DMS153 (cell line): Measurements from ENCODE around the gene SMURF1.

Experiments
- DNase-seq: peaks from one replicate; lab custom pipeline; 2025; lab: John Stamatoyannopoulos, UW

SMURF1 gene

GRCh38 chr7:99098286-99098823 lies 45.6 kb downstream of the SMURF1 start:
- no peak for DNase-seq

GRCh38 chr7:99097730-99098129 lies 46.2 kb downstream of the SMURF1 start:
- DNase-seq, result no peak

GRCh38 chr7:99096124-99096887 lies 47.6 kb downstream of the SMURF1 start:
- DNase-seq, result peak; percentile 79

GRCh38 chr7:99095698-99096097 lies 48.2 kb downstream of the SMURF1 start:
- no peak for DNase-seq

GRCh38 chr7:99094401-99094800 lies 49.5 kb downstream of the SMURF1 start:
- no peak for DNase-seq

GRCh38 chr7:99092064-99092720 lies 51.7 kb downstream of the SMURF1 start:
- DNase-seq, result peak; percentile 93

- DNase-seq, result peak; percentile 44
These were observed 53.0 kb downstream of the SMURF1 start for GRCh38 chr7:99090771-99091542.

GRCh38 chr7:99089914-99090629 lies 53.8 kb downstream of the SMURF1 start:
- DNase-seq, result peak; percentile 51

- no peak for DNase-seq
These were observed 57.0 kb downstream of the SMURF1 start for GRCh38 chr7:99086944-99087343.

- no peak for DNase-seq
These were observed 57.4 kb downstream of the SMURF1 start for GRCh38 chr7:99086532-99086931.

GRCh38 chr7:99083733-99084132 lies 60.2 kb downstream of the SMURF1 start:
- no peak for DNase-seq

- no peak for DNase-seq
These were observed 60.7 kb downstream of the SMURF1 start for GRCh38 chr7:99083068-99083651.

GRCh38 chr7:99080679-99081078 lies 63.2 kb downstream of the SMURF1 start:
- DNase-seq, result no peak

- DNase-seq, result no peak
These were observed 64.8 kb downstream of the SMURF1 start for GRCh38 chr7:99079104-99079503.

GRCh38 chr7:99078416-99078815 lies 65.5 kb downstream of the SMURF1 start:
- DNase-seq, result no peak

GRCh38 chr7:99076615-99077014 lies 67.3 kb downstream of the SMURF1 start:
- DNase-seq, result no peak

- no peak for DNase-seq
These were observed 70.0 kb downstream of the SMURF1 start for GRCh38 chr7:99073839-99074446.

GRCh38 chr7:99072126-99072525 lies 71.8 kb downstream of the SMURF1 start:
- no peak for DNase-seq

GRCh38 chr7:99070361-99070760 lies 73.5 kb downstream of the SMURF1 start:
- DNase-seq, result no peak

GRCh38 chr7:99061001-99061776 lies 82.7 kb downstream of the SMURF1 start:
- no peak for DNase-seq
